OCI-LY7 (cell line): ENCODE measurements around the gene MAN2B1.

ENCODE experiments used
- EZH2phosphoT487 ChIP-seq: fragments of 200-600 bp; sonication (generic); IDR thresholded peaks from 2 replicates; pipeline ENCODE4 v1.6.1; 2018; ENCODE audit warnings: low read depth, borderline replicate concordance, mild to moderate bottlenecking, mixed run types, antibody characterized with exemption, low read length, moderate library complexity, mixed read lengths
- TF ChIP-seq, protein P1 (sequence below): fragments of 200-600 bp; sonication (generic); conservative IDR thresholded peaks from 2 replicates; pipeline ENCODE4 v1.5.1; 2014; ENCODE audit warnings: mild to moderate bottlenecking, antibody characterized with exemption, low read length, moderate library complexity, mixed read lengths

DNA sequence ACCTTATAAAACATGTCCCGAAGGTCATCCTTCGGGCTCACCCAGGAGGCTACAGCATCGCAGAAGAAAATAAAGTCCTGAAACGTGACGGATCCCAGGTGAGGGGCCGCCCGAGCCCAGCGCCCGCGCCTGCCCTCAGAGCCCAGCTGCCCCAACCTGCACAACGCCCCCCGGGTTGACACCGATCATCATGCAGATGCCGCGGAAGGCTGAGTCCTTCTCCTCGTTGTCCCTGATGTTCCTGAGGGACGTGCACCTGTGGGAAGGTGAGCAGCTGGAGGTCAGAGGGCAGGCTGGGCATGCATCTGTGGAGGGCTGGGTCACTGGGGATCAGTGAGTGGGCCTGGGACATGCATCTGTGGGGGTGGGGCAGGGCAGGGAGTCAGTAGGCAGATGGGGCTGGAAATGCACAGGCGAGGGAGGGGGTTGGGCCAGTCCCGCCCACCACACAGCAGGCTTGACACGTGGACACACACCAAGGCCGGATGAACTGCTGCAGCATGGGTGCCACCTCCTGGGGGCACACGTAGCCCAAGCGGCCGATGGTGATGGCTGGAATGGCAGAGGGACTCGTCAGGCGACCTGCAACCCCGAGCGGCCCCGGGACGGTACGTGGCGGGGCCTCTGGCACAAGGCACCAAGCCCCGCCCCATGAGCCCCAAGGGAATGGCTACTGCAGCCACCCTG lies 35.2 kb upstream of the MAN2B1 start:
- TF ChIP-seq, protein P1, sequence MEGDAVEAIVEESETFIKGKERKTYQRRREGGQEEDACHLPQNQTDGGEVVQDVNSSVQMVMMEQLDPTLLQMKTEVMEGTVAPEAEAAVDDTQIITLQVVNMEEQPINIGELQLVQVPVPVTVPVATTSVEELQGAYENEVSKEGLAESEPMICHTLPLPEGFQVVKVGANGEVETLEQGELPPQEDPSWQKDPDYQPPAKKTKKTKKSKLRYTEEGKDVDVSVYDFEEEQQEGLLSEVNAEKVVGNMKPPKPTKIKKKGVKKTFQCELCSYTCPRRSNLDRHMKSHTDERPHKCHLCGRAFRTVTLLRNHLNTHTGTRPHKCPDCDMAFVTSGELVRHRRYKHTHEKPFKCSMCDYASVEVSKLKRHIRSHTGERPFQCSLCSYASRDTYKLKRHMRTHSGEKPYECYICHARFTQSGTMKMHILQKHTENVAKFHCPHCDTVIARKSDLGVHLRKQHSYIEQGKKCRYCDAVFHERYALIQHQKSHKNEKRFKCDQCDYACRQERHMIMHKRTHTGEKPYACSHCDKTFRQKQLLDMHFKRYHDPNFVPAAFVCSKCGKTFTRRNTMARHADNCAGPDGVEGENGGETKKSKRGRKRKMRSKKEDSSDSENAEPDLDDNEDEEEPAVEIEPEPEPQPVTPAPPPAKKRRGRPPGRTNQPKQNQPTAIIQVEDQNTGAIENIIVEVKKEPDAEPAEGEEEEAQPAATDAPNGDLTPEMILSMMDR: no peak
- TF ChIP-seq EZH2phosphoT487: no peak
